ENCODE results near the gene SEPTIN5. TPM values are rescaled to one million over a fixed set of nuclear protein-coding genes. Genes with fewer than 3 reads are reported as not detected.
"Not testable (repeated sequence)": the region's sequence is repeated elsewhere in the genome, so short reads cannot be mapped to it uniquely, and the experiment has no call there.

The SEPTIN5 gene
- total RNA-seq, 1 experiment from 2014 or later, result 2.0 TPM

GRCh38 chr22:19723983-19724827 lies 9.9 kb downstream of the SEPTIN5 start:
- DNase-seq (ENCODE audit: unreplicated experiment), result no peak
- no peaks in the 10 kb centered on the region for H3K36me3 Mint-ChIP-seq (ENCODE audit: insufficient read depth, unreplicated experiment)
- H3K27me3 Mint-ChIP-seq (ENCODE audit: insufficient read depth, unreplicated experiment), result no peaks in the 10 kb centered on the region
- no peak overlapping the region for H3K4me3 Mint-ChIP-seq (ENCODE audit: unreplicated experiment)
- intact Hi-C loops (cut with micrococcal nuclease), result no loop called here
- H3K9me3 Mint-ChIP-seq (ENCODE audit: unreplicated experiment), result peaks cover 9% of the 10 kb centered on the region
- ChIA-PET POLR2A (no interaction called here), CTCF (interaction anchor here (0.7 kb wide), 1 partner anchor 12 kb away, joined by 4 read pairs; no protein-coding TSS in a partner anchor)
- no peak overlapping the region for H3K27ac Mint-ChIP-seq (ENCODE audit: low read depth, unreplicated experiment)
- H3K4me1 Mint-ChIP-seq (ENCODE audit: insufficient read depth, unreplicated experiment), result no peaks in the 10 kb centered on the region
- TF ChIP-seq, protein P1, sequence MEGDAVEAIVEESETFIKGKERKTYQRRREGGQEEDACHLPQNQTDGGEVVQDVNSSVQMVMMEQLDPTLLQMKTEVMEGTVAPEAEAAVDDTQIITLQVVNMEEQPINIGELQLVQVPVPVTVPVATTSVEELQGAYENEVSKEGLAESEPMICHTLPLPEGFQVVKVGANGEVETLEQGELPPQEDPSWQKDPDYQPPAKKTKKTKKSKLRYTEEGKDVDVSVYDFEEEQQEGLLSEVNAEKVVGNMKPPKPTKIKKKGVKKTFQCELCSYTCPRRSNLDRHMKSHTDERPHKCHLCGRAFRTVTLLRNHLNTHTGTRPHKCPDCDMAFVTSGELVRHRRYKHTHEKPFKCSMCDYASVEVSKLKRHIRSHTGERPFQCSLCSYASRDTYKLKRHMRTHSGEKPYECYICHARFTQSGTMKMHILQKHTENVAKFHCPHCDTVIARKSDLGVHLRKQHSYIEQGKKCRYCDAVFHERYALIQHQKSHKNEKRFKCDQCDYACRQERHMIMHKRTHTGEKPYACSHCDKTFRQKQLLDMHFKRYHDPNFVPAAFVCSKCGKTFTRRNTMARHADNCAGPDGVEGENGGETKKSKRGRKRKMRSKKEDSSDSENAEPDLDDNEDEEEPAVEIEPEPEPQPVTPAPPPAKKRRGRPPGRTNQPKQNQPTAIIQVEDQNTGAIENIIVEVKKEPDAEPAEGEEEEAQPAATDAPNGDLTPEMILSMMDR (IDR thresholded peaks at IDR 0.05; ENCODE audit: unreplicated experiment), result no peak
- BruUV-seq (replicated peaks), result no TSS peak

GRCh38 chr22:19724927-19725661 lies 10.8 kb downstream of the SEPTIN5 start:
- ChIA-PET POLR2A (no interaction called here), CTCF (no interaction called here)
- TF ChIP-seq, protein P1 (IDR thresholded peaks at IDR 0.05; ENCODE audit: unreplicated experiment), result no peak
- H3K4me3 Mint-ChIP-seq (ENCODE audit: unreplicated experiment), result no peak overlapping the region
- H3K4me1 Mint-ChIP-seq (ENCODE audit: insufficient read depth, unreplicated experiment), result no peaks in the 10 kb centered on the region
- no peaks in the 10 kb centered on the region for H3K36me3 Mint-ChIP-seq (ENCODE audit: insufficient read depth, unreplicated experiment)
- no peak overlapping the region for H3K27ac Mint-ChIP-seq (ENCODE audit: low read depth, unreplicated experiment)
- H3K27me3 Mint-ChIP-seq (ENCODE audit: insufficient read depth, unreplicated experiment), result no peaks in the 10 kb centered on the region
- intact Hi-C loops (cut with micrococcal nuclease), result no loop called here
- no peak for DNase-seq (ENCODE audit: unreplicated experiment)
- BruUV-seq (replicated peaks), result no TSS peak
- peaks cover 9% of the 10 kb centered on the region for H3K9me3 Mint-ChIP-seq (ENCODE audit: unreplicated experiment)

DNA sequence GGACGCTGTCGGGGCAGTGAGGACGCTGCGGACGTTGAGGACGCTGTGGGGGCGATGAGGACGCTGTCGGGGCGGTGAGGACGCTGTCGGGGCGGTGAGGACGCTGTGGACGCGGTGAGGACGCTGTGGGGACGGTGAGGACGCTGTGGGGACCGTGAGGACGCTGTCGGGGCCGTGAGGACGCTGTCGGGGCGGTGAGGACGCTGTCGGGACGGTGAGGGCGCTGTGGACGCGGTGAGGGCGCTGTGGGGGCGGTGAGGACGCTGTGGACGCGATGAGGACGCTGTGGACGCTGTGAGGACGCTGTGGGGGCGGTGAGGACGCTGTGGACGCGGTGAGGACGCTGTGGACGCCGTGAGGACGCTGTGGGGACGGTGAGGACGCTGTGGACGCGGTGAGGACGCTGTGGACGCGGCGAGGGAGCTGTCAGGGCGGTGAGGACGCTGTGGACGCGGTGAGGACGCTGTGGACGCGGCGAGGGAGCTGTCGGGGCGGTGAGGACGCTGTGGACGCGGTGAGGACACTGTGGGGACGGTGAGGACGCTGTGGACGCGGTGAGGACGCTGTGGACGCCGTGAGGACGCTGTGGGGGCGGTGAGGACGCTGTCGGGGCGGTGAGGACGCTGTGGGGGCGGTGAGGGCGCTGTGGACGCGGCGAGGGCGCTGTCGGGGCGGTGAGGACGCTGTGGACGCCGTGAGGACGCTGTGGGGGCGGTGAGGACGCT lies 11.9 kb downstream of the SEPTIN5 start:
- POLR2A ChIA-PET; H3K4me3 Mint-ChIP-seq (ENCODE audit: unreplicated experiment); H3K27me3 Mint-ChIP-seq (ENCODE audit: insufficient read depth, unreplicated experiment); BruUV-seq (replicated peaks); CTCF ChIA-PET; H3K36me3 Mint-ChIP-seq (ENCODE audit: insufficient read depth, unreplicated experiment); H3K9me3 Mint-ChIP-seq (ENCODE audit: unreplicated experiment); H3K4me1 Mint-ChIP-seq (ENCODE audit: insufficient read depth, unreplicated experiment); DNase-seq (ENCODE audit: unreplicated experiment); intact Hi-C loops (cut with micrococcal nuclease); H3K27ac Mint-ChIP-seq (ENCODE audit: low read depth, unreplicated experiment): not testable (repeated sequence)

DNA sequence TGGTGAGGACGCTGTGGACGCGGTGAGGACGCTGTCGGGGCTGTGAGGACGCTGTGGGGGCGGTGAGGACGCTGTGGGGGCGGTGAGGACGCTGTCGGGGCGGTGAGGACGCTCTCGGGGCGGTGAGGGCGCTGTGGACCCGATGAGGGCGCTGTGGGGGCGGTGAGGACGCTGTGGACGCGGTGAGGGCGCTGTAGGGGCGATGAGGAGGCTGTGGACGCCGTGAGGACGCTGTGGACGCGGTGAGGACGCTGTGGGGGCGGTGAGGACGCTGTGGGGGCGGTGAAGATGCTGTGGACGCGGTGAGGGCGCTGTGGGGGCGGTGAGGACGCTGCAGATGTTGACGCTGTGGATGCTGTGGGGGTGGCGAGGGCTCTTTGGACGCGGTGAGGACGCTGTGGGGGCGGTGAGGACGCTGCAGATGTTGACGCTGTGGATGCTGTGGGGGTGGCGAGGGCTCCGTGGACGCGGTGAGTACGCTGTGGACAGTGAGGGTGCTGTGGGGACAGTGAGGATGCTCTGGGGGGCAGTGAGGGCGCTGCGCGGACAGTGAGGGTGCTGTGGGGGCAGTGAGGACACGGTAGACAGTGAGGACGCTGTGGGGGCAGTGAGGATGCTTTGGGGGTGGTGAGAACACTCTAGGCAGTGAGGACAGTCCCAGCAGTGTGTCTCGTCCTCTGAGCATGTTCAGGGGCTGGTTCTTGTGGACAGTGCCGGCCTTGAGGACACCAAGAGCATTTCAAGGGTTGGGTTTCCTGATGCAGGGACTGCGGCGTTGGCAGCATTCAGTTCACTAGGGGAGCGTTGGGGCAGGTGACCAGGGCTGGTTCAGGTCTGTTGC lies 13.2 kb downstream of the SEPTIN5 start:
- H3K36me3 Mint-ChIP-seq (ENCODE audit: insufficient read depth, unreplicated experiment), result no peaks in the 10 kb centered on the region
- BruUV-seq (replicated peaks), result no TSS peak
- ChIA-PET POLR2A (no interaction called here), CTCF (no interaction called here)
- H3K27me3 Mint-ChIP-seq (ENCODE audit: insufficient read depth, unreplicated experiment), result no peaks in the 10 kb centered on the region
- H3K9me3 Mint-ChIP-seq (ENCODE audit: unreplicated experiment), result peaks cover 9% of the 10 kb centered on the region
- DNase-seq (ENCODE audit: unreplicated experiment), result no peak
- H3K4me3 Mint-ChIP-seq (ENCODE audit: unreplicated experiment), result no peak overlapping the region
- intact Hi-C loops (cut with micrococcal nuclease), result no loop called here
- no peaks in the 10 kb centered on the region for H3K4me1 Mint-ChIP-seq (ENCODE audit: insufficient read depth, unreplicated experiment)
- TF ChIP-seq, protein P1 (IDR thresholded peaks at IDR 0.05; ENCODE audit: unreplicated experiment), result no peak
- no peak overlapping the region for H3K27ac Mint-ChIP-seq (ENCODE audit: low read depth, unreplicated experiment)
